NCI-H524 treated with DMSO at 0.1 percent for 48 hours (cell line): ENCODE results near the gene MON1A.
"Not testable (repeated sequence)": the region's sequence is repeated elsewhere in the genome, so short reads cannot be mapped to it uniquely, and the experiment has no call there.

Experiments used
- DNase-seq: peaks from one replicate; lab custom pipeline; 2025; lab: John Stamatoyannopoulos, UW

MON1A gene

GRCh38 chr3:49917806-49918590 is 11.6 kb downstream of the MON1A start:
- not testable (repeated sequence) for DNase-seq

DNA sequence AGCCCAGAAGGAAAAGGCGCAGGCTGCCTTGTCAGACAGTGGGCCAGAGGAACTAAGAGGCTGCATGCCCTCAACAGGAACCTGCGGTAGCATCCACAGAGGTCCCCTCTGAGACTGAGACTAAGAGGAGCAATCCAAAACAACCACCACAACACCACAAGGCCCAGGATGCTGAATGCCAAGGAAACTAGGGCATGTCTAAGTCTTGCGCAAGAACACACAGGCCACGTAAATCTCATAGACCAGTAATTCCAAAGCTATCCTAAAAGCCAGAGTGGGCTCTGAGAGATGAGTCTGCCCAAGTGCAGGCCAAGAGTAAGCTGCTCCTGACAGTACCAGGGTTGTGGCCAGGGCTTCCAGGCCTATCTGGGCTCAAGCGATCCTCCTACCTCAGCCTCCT is 12.9 kb downstream of the MON1A start:
- DNase-seq, result no peak

DNA sequence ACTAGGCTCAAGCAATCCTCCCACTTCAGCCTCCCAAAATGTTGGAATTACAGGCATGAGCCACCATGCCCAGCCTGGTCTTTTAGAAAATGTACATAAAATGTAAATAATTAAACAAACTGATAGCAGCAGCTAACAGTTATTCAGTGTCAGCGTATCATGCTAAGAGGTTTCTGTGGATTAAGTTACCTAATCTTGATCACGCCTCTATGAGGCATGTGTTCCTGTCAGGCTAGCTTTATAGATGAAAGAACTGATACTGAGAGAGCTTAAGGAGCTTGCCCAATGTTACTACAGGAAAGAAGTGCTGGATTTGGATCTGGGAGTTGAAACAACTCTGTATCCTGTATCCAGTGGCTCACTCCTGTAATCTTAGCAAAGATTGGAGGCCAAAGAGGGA is 14.7 kb downstream of the MON1A start:
- DNase-seq, result no peak

DNA sequence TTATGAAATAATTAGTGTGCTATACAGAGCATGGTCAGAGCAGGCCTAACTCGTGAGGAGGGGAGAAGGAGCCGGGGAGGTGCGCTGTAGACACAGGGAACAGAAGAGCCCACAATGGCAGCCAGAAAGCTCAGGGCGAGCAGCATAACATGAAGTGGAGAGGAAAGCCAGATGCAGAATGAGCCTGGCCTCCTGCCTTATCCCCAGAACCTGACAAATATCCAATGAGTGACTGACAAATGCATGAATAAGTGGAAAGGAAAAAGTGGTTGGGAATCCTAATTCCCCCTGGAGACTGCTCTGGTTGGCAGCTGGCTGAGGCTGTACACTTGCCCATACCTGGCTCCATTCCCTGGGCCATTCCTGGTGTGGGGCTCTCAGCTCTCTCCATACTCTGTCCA is 16.7 kb downstream of the MON1A start:
- DNase-seq, result peak; percentile 63

- no peak for DNase-seq
Observed at GRCh38 chr3:49911611-49912010, 18.0 kb downstream of the MON1A start.

GRCh38 chr3:49911124-49911420 is 18.5 kb downstream of the MON1A start:
- no peak for DNase-seq

DNA sequence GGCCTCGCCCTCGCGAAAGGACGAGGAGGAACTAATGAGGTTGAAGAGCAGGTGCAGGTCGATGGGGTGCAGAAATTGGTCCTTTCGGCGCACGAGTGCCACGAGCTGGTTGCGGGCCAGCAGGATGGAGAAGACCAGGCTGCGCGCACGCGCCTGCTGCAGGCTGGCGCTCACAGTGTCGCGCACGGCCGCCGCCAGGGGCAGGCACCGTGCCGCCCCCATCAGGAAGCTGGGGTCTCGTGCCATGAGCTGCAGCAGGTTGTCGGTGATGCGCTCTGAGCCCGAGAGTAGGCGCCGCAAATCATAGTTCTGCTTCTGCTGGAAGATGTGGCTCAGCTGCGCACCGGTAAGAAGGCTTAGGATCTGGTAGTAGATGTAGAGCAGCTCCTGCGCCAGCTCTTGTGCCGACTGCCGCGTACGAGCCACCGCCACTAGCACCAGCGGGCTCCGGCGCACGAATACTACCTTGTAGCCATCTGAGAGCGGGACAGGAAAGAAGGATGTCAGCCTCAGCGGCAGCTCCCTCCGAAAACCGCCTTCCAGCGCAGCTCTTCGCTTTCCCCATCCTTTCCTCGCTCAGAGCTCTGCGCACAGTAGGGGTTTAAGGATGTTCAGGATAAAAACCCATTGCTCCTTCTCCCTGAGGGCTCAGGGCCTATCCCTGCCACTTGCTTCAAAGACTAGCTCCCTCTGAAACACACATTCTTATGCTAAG is 19.0 kb downstream of the MON1A start:
- DNase-seq, result no peak

- DNase-seq, result no peak
Observed at GRCh38 chr3:49908373-49909199, 21.0 kb downstream of the MON1A start.

DNA sequence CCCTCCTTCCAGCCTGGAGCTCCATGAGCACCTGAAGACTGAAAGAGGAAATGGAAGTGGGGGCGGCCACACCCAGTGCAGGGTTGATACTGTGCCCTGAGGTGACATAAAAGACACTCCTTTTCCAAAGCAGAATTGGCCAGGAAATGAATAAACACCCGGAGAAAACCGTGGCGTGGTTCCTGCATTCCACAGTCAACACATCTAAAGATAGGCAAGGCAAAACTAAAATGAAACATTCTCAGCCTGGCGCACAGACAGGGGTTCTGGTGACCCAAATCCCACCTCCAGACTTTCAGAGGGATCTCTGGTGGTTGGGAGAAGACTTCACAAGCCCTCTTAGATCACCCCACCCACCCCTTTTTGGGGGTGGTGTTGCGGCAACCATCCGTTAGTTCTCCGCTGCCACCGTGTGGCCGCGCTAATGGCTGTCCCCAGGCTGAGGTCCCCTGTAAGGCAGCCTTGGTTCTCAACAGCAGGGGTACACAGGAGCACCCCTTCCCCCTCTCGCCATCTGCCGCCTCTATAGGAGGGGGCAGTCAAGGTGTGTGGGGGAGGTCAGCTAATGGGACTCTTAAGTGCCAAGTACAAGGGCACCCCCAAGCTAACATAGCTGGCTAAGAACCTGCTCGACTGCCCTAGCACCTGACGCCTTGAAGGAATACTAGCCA is 23.4 kb downstream of the MON1A start:
- no peak for DNase-seq

GRCh38 chr3:49904448-49904847 is 25.2 kb downstream of the MON1A start:
- DNase-seq, result not testable (repeated sequence)

- DNase-seq, result no peak
Observed at GRCh38 chr3:49903451-49904424, 25.9 kb downstream of the MON1A start, which contains the start of gene MST1R. TSS of gene MST1R (minus strand) at chr3:49903873. CDS start at chr3:49903609, 264 bp downstream.

- DNase-seq, result no peak
Observed at GRCh38 chr3:49902511-49903345, 26.9 kb downstream of the MON1A start.

GRCh38 chr3:49901366-49902339 is 28.0 kb downstream of the MON1A start:
- no peak for DNase-seq

- no peak for DNase-seq
Observed at GRCh38 chr3:49900491-49901153, 29.0 kb downstream of the MON1A start.

DNA sequence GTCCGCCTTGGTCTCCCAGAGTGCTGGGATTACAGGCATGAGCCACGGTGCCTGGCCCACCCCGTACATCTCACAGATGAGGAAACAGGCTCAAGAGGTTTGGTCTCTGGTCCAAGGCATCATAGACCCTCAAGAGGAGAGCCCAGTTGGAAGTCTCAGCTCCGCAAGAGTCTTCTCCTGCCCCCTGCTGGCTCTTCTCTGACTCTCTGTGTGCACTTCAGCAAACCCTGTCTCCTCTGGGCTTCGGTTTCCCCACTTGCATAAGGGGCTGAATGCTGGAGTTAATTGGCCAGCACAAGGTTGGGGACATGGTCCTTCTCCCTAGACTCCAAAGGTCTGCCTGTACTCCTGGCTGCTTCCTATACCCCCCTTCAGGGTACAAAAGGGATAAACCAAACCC is 29.8 kb downstream of the MON1A start:
- peak; percentile 14 for DNase-seq

DNA sequence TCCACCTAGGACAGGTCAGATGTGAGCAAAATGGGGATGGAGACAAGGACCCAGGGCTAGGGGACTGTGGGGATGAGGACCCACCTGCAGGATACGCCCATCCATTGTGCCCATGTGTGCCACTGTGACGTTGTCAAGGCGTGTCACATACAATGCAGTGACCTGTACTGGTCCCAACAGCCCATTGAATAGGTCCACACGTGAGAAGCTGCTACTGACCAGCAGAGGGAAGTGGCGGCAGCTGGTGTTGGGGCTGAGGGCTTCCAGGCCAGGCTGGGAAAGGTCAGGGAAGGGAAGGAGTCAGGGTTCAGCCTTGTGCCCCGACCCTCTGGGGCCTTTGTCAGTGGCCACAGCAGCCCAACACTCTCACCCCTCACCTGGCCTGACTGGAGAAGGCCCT is 30.6 kb downstream of the MON1A start:
- no peak for DNase-seq

GRCh38 chr3:49896345-49896744 is 33.3 kb downstream of the MON1A start:
- DNase-seq, result no peak

DNA sequence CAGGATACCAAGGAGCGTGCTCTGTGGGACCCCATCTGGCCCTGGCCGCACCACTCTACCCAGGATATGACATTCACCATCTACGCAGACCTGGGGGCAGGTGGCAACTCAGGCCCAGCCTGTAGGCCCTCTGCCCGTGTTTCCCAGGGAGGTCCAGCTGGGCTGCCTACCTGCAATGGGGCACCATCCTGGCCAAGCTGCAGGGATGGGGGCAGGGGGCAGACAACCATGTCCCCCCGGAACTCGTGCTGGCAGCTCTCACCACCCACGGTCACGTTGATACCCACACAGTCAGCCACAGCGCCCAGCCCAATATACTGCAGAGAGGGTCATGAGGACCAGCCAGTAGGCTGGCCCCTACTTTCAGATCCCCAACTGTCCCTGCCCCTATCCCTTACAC is 33.8 kb downstream of the MON1A start:
- no peak for DNase-seq
